Neural cell (in vitro differentiated cells): ENCODE results near the gene SPEM3. TPM values are rescaled to one million over a fixed set of nuclear protein-coding genes. Genes with fewer than 3 reads are reported as not detected.

Experiments
- H2AFZ ChIP-seq: fragments of 200-600, 300-800 bp; sonication (generic), shearing (Covaris generic); 2 replicates; pipeline ENCODE4 v1.6.0; 2014; ENCODE audit warnings: low read depth, mild to moderate bottlenecking, antibody characterized with exemption, low read length, moderate library complexity
- H3F3A ChIP-seq: fragments of 200-600 bp; shearing (Covaris generic); 2 replicates; pipeline ENCODE4 v1.6.1; 2016; ENCODE audit warnings: mild to moderate bottlenecking, moderate library complexity, mixed read lengths, antibody characterized with exemption, low read length; ENCODE audit not compliant: insufficient read depth, poor library complexity, severe bottlenecking
- H3K27ac ChIP-seq: fragments of 200-600, 300-800 bp; sonication (generic), shearing (Covaris generic); 2 replicates; pipeline ENCODE4 v1.5.1; 2014; ENCODE audit warnings: mild to moderate bottlenecking, low read length, moderate library complexity
- H3K27me3 ChIP-seq: fragments of 300-800, 200-600 bp; sonication (generic), shearing (Covaris generic); 2 replicates; pipeline ENCODE4 v1.6.0; 2014; ENCODE audit warnings: mild to moderate bottlenecking, low read depth, low read length, moderate library complexity; ENCODE audit not compliant: insufficient read depth
- H3K36me3 ChIP-seq: fragments of 300-800, 200-600 bp; sonication (generic), shearing (Covaris generic); 2 replicates; pipeline ENCODE4 v1.5.1; 2014; ENCODE audit warnings: mild to moderate bottlenecking, antibody characterized with exemption, low read length, moderate library complexity; ENCODE audit not compliant: insufficient read depth
- H3K4me2 ChIP-seq: fragments of 300-800, 200-600 bp; sonication (generic), shearing (Covaris generic); 2 replicates; pipeline ENCODE4 v1.6.0; 2014; ENCODE audit warnings: mild to moderate bottlenecking, low read length
- H3K4me3 ChIP-seq: fragments of 300-800, 200-600 bp; sonication (generic), shearing (Covaris generic); 2 replicates; pipeline ENCODE4 v1.5.1; 2014; ENCODE audit warnings: mild to moderate bottlenecking, low read length, moderate library complexity
- H3K79me2 ChIP-seq: fragments of 200-600 bp; shearing (Covaris generic); replicated peaks from 2 replicates; pipeline ENCODE4 v1.6.0; 2014; ENCODE audit warnings: mild to moderate bottlenecking, low read length, moderate library complexity; ENCODE audit not compliant: insufficient read depth
- H3K9ac ChIP-seq: fragments of 300-800, 200-600 bp; sonication (generic), shearing (Covaris generic); 2 replicates; pipeline ENCODE4 v1.6.1; 2016; ENCODE audit warnings: mild to moderate bottlenecking, low read length, mixed read lengths
- H3K9me2 ChIP-seq: fragments of 200-600 bp; shearing (Covaris generic); 2 replicates; pipeline ENCODE4 v1.6.1; 2016; ENCODE audit warnings: mild to moderate bottlenecking, low read length, mixed read lengths; ENCODE audit not compliant: insufficient read depth
- H3K9me3 ChIP-seq: fragments of 200-600, 300-800 bp; sonication (generic), shearing (Covaris generic); 2 replicates; pipeline ENCODE4 v1.6.1; 2016; ENCODE audit warnings: mild to moderate bottlenecking, mixed run types, low read length, moderate library complexity, mixed read lengths
- H4K20me1 ChIP-seq: fragments of 200-600 bp; shearing (Covaris generic); 2 replicates; pipeline ENCODE4 v1.6.1; 2016; ENCODE audit warnings: mild to moderate bottlenecking, mixed run types; ENCODE audit not compliant: insufficient read depth
- CTCF ChIP-seq: fragments of 450-650 bp; IDR thresholded peaks from 2 replicates; pipeline ENCODE4 v1.5.1; 2014; ENCODE audit warnings: antibody characterized with exemption, mild to moderate bottlenecking, moderate library complexity; ENCODE audit not compliant: poor library complexity, severe bottlenecking
- EP300 ChIP-seq: fragments of 450-650 bp; conservative IDR thresholded peaks from 2 replicates; pipeline ENCODE4 v1.6.1; 2014; ENCODE audit warnings: antibody characterized with exemption, mild to moderate bottlenecking, moderate library complexity; ENCODE audit not compliant: poor library complexity, severe bottlenecking
- EZH2 ChIP-seq: fragments of 200-600, 300-800 bp; shearing (Covaris generic), sonication (generic); IDR thresholded peaks from 2 replicates; pipeline ENCODE4 v1.6.1; 2014; ENCODE audit warnings: antibody characterized with exemption, low read length, borderline replicate concordance, mild to moderate bottlenecking; ENCODE audit not compliant: insufficient read depth, poor library complexity, severe bottlenecking
- MXI1 ChIP-seq: fragments of 450-650 bp; conservative IDR thresholded peaks from 2 replicates; pipeline ENCODE4 v1.6.1; 2014; ENCODE audit warnings: antibody characterized with exemption, mild to moderate bottlenecking; ENCODE audit not compliant: poor library complexity, severe bottlenecking
- POLR2AphosphoS5 ChIP-seq: IDR thresholded peaks from 2 replicates; pipeline ENCODE4 v1.6.1; 2012
- RAD21 ChIP-seq: fragments of 450-650 bp; conservative IDR thresholded peaks from 2 replicates; pipeline ENCODE4 v1.6.1; 2014; ENCODE audit warnings: antibody characterized with exemption, mild to moderate bottlenecking, moderate library complexity
- REST ChIP-seq: IDR thresholded peaks from 2 replicates; pipeline ENCODE4 v1.6.1; 2012; ENCODE audit warnings: borderline replicate concordance
- SMC3 ChIP-seq: fragments of 450-650 bp; conservative IDR thresholded peaks from 2 replicates; pipeline ENCODE4 v1.6.1; 2014; ENCODE audit warnings: antibody characterized with exemption, mild to moderate bottlenecking, moderate library complexity; ENCODE audit not compliant: poor library complexity
- TAF1 ChIP-seq: IDR thresholded peaks from 2 replicates; pipeline ENCODE4 v1.6.1; 2012; ENCODE audit warnings: low read depth
- polyA plus RNA-seq: library from polyadenylated mRNA; depleted of rRNA; stranded (reverse); fragments of >200 nt; gene quantifications from 2 replicates; pipeline ENCODE4 v1.2.3, GENCODE V29; 2014

The SPEM3 gene
- polyA plus RNA-seq, 1 donor from 2014 or later = not detected

- Histone ChIP-seq H3K4me2 (no peak overlapping the region), H3K79me2 (no peaks in the 10 kb centered on the region), H3K9me2 (no peaks in the 10 kb centered on the region), H3F3A (no peaks in the 10 kb centered on the region), H3K9ac (no peak overlapping the region), H3K27ac (no peak overlapping the region), H2AFZ (no peak overlapping the region), H3K36me3 (no peaks in the 10 kb centered on the region), H4K20me1 (peaks cover 3% of the 10 kb centered on the region), H3K27me3 (no peaks in the 10 kb centered on the region), H3K4me3 (no peak overlapping the region), H3K9me3 (no peaks in the 10 kb centered on the region)
- TF ChIP-seq SMC3 = no peak
- no peak for TF ChIP-seq EZH2
- TF ChIP-seq MXI1 = no peak
- TF ChIP-seq CTCF = no peak
- TF ChIP-seq RAD21 = no peak
- TF ChIP-seq EP300 = no peak
- no peak for TF ChIP-seq REST
- TF ChIP-seq POLR2AphosphoS5 = no peak
- TF ChIP-seq TAF1 = no peak
Measured at GRCh38 chr17:7421186-7421585, 7.5 kb upstream of the SPEM3 start.

GRCh38 chr17:7423679-7424078 lies 5.0 kb upstream of the SPEM3 start:
- H3K27ac ChIP-seq = no peak overlapping the region
- no peaks in the 10 kb centered on the region for H3K9me2 ChIP-seq
- H3K36me3 ChIP-seq = no peaks in the 10 kb centered on the region
- H3K9me3 ChIP-seq = no peaks in the 10 kb centered on the region
- no peaks in the 10 kb centered on the region for H3K79me2 ChIP-seq
- no peak overlapping the region for H3K4me2 ChIP-seq
- no peaks in the 10 kb centered on the region for H3K27me3 ChIP-seq
- H3K9ac ChIP-seq = no peak overlapping the region
- H3K4me3 ChIP-seq = no peak overlapping the region
- no peak overlapping the region for H2AFZ ChIP-seq
- H3F3A ChIP-seq = no peaks in the 10 kb centered on the region
- TF ChIP-seq SMC3 (no peak), EZH2 (no peak), RAD21 (no peak), REST (no peak), POLR2AphosphoS5 (no peak), TAF1 (no peak), MXI1 (no peak), EP300 (no peak), CTCF (no peak)
- no peaks in the 10 kb centered on the region for H4K20me1 ChIP-seq
